Retinal pigment epithelial cell (primary cell): ENCODE data around the gene CACNA1B.

Experiments used
- DNase-seq: peaks from one replicate; pipeline ENCODE4 v3.0.0-alpha.2; 2010; ENCODE audit warnings: low read depth
- H3K4me3 ChIP-seq: 2 replicates; pipeline ENCODE4 v1.5.1; 2011; ENCODE audit warnings: mild to moderate bottlenecking, low read length, control low read depth, moderate library complexity
- CTCF ChIP-seq: conservative IDR thresholded peaks from 2 replicates; pipeline ENCODE4 v1.5.1; 2011; ENCODE audit warnings: low read depth, low read length, control low read depth, inconsistent platforms

The CACNA1B gene

GRCh38 chr9:138072161-138072842 is 194.7 kb downstream of the CACNA1B start:
- no peak for TF ChIP-seq CTCF
- no peak overlapping the region for H3K4me3 ChIP-seq
- no peak for DNase-seq

GRCh38 chr9:138072897-138073296 is 195.3 kb downstream of the CACNA1B start:
- H3K4me3 ChIP-seq: no peak overlapping the region
- no peak for DNase-seq
- no peak for TF ChIP-seq CTCF

- DNase-seq: no peak
- no peak for TF ChIP-seq CTCF
Measured at GRCh38 chr9:138073408-138073807, 195.8 kb downstream of the CACNA1B start.

GRCh38 chr9:138073808-138074207 is 196.2 kb downstream of the CACNA1B start:
- DNase-seq: no peak
- no peak for TF ChIP-seq CTCF
- H3K4me3 ChIP-seq: no peak overlapping the region

More at GRCh38 chr9:138073408-138073807, 195.8 kb downstream of the CACNA1B start:
- no peak overlapping the region for H3K4me3 ChIP-seq

- no peak for DNase-seq
- no peak for TF ChIP-seq CTCF
- no peak overlapping the region for H3K4me3 ChIP-seq
Measured at GRCh38 chr9:138074516-138074915, 196.9 kb downstream of the CACNA1B start.

GRCh38 chr9:138075496-138075895 is 197.9 kb downstream of the CACNA1B start:
- no peak for DNase-seq
- no peak for TF ChIP-seq CTCF
- no peak overlapping the region for H3K4me3 ChIP-seq

GRCh38 chr9:138075961-138076649 is 198.5 kb downstream of the CACNA1B start:
- no peak overlapping the region for H3K4me3 ChIP-seq
- TF ChIP-seq CTCF: no peak
- no peak for DNase-seq
